Activated CD4-positive, CD25-positive, alpha-beta regulatory T cell (primary cell): ENCODE results near the gene INCA1.
"Not testable (repeated sequence)": the region's sequence is repeated elsewhere in the genome, so short reads cannot be mapped to it uniquely, and the experiment has no call there.

Experiments used
- DNase-seq, 4 experiments: peaks; one replicate each; lab custom pipeline; 2025; lab: John Stamatoyannopoulos, UW

INCA1 gene, protein sequence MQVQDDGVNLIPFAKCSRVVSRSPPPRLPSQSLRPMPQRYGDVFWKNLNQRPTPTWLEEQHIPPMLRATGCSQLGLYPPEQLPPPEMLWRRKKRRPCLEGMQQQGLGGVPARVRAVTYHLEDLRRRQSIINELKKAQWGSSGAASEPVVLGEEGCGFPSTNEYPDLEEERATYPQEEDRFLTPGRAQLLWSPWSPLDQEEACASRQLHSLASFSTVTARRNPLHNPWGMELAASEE

GRCh38 chr17:4997302-4998026 lies at the start of gene INCA1, which contains the start of gene KIF1C:
Gene INCA1 (minus strand): TSS chr17:4997522. CDS start chr17:4994437, 3,085 bp downstream.
Gene KIF1C (plus strand): TSS chr17:4997950. CDS start chr17:5000247, 2,297 bp downstream.
- DNase-seq: peak; percentile 72 to 85 (median 78)

DNA sequence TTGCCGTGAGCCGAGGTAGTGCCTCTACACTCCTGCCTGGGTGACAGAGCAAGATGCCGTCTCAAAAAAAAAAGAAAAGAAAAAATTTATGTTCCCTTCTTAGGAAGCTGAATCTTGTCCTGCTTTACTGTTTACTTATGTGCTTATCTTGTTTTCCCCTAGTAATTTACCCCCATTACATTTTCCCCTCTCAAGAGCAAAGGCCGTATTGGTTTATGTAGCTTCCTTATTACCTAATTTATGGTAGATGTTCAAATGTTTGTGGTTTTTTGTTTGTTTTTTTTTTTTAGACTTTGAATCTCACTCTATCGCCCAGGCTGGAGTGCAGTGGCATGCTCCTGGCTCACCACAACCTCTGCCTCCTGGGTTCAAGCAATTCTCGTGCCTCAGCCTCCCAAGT lies 48.2 kb upstream of the INCA1 start:
- no peak for DNase-seq

- DNase-seq: no peak
Observed at GRCh38 chr17:5044630-5045029, 47.3 kb upstream of the INCA1 start.

GRCh38 chr17:5043524-5043923 lies 46.2 kb upstream of the INCA1 start:
- no peak for DNase-seq

DNA sequence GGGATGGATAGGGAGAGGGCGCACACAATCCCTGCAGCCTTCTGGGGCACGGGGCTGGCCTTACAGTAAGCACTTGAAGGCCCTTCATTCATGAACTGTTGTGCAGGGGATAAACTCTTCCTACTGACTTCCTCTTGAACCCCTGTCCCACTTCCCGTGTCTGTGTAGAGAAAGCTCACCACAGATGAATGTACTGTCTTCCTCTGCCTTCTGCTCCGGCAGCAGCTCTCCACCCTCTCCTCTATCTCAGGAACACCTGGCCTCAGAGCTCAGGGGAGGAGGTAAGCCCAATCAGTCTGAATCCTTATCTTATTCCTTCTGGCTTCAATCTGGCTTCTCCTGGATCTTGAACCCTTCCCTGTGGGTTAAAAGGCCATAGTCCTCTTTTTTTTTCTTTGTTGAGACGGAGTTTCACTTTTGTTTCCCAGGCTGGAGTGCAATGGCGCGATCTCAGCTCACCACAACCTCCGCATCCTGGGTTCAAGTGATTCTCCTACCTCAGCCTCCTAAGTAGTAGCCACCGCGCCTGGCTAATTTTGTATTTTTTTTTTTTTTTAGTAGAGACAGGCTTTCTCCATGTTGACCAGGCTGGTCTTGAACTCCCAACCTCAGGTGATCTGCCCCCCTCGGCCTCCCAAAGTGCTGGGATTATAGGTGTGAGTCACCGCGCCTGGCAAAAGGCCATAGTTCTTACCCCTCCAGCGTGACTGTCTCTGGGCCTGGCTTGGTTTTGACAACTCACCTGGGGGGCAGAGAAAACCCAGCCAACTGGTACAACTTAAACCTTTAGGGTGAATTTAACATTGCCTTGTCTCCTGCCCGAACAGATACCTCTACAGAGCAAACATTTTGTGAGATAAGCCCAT lies 45.1 kb upstream of the INCA1 start:
- no peak for DNase-seq

DNA sequence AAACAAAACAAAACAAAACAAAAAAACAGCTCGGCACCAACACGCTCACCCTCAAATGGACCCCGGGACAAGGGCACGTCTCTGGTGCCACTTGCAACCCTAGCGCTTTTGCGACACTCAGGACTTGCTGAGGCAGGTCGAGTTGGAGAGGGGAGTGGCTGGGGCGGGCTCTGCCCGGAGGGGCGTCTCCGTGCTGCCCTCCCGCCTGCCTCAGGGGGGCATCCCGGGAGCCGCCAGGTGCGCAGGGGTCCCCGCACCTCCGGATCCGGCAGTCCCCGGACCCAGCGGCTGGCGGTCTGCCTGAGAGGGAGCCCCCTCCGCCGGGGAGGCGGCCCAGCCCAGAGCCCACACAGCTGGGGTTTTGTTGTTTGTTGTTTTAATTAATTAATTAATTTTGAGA lies 38.0 kb upstream of the INCA1 start, which contains the start of gene SLC52A1:
Gene SLC52A1 (minus strand): TSS at position 112 of the 400 bp plus-strand sequence. CDS start 820 bp downstream, outside the sequence.
- DNase-seq: no peak

- no peak for DNase-seq
Observed at GRCh38 chr17:5034651-5035050, 37.3 kb upstream of the INCA1 start.

DNA sequence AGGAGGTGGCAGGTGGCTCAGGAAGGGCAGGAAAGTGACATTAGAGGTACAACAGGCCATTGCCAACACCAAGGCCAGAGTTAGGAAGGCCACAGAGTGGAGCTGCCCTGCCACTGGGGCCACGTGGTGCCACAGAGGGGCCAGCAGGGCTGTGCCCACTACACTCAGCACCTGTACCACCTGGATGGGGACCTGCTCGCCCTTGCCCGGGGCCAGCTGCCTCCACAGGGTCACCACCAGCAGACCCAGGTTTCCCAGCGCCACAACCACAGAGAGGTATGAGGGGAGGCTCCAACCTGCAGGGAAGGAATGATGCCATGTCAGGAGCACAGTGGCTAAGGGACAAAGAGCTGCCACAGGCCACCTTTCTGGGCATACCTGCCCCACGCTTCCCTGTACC lies 36.7 kb upstream of the INCA1 start:
- DNase-seq: no peak

- DNase-seq: no peak
Observed at GRCh38 chr17:5033352-5034015, 36.2 kb upstream of the INCA1 start.

- no peak for DNase-seq
Observed at GRCh38 chr17:5032865-5033264, 35.5 kb upstream of the INCA1 start.

DNA sequence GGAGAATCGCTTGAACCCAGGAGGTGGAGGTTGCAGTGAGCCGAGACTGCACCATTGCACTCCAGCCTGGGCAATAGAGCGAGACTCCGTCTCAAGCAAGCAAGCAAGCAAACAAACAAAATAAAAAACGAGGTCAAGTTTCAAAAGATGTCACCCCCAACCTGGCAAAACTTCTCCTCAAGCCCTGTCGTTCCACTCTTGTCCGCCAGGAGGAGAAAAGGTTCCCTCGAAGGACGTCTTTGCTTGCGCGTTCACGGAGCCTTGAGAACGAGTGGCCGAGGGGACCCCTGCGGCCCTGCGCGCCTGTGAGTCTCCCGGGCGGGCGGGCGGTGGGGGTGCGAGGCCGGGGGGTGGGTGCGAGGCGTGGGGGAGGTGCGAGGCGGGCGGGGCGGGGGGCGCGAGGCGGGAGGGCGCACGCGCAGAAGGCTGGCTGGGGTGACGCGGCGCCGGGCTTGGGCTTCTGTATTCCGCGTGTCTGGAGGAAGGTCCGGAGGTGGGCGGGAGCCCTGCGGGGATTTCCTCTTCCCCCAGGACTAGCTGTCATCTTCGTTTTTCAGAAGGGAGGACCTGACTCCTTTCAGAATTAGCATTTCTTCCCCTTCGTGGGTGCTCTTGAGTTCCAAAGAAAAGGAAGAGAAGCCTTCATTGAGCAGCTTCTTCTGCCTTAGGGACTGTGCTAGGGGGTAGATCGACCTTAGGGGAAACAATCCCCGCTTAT lies 34.2 kb upstream of the INCA1 start:
- peak; percentile 59 to 82 (median 72) for DNase-seq

DNA sequence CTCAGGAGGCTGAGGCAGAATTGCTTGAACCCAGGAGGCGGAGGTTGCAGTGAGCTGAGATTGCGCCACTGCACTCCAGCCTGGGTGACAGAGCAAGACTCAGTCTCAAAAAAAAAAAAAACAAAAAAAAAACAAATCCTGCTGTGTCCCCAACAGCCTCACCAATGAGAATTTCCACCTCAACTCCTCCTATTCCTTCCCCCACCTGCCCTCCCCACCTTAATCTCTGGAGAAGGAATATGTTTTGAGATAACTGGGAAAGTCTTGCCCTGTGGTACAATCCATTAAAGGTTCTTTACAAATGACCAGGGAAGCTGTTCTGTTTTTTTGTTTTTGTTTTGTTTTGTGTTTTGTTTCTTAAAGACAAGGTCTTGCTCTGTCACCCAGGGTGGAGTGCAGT lies 32.8 kb upstream of the INCA1 start:
- DNase-seq: not testable (repeated sequence)

- no peak for DNase-seq
Observed at GRCh38 chr17:5027916-5028315, 30.6 kb upstream of the INCA1 start.

GRCh38 chr17:5027299-5027698 lies 30.0 kb upstream of the INCA1 start:
- no peak for DNase-seq

GRCh38 chr17:5024604-5025003 lies 27.3 kb upstream of the INCA1 start:
- no peak for DNase-seq

DNA sequence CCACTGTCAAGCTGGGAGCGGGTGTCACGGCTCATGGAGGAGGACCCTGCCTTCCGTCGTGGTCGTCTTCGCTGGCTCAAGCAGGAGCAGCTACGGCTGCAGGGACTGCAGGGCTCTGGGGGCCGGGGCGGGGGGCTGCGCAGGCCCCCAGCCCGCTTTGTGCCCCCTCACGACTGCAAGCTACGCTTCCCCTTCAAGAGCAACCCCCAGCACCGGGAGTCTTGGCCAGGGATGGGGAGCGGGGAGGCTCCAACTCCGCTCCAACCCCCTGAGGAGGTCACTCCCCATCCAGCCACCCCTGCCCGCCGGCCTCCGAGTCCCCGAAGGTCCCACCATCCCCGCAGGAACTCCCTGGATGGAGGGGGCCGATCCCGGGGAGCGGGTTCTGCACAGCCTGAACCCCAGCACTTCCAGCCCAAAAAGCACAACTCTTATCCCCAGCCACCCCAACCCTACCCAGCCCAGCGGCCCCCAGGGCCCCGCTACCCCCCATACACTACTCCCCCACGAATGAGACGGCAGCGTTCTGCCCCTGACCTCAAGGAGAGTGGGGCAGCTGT lies 26.3 kb upstream of the INCA1 start:
- no peak for DNase-seq

DNA sequence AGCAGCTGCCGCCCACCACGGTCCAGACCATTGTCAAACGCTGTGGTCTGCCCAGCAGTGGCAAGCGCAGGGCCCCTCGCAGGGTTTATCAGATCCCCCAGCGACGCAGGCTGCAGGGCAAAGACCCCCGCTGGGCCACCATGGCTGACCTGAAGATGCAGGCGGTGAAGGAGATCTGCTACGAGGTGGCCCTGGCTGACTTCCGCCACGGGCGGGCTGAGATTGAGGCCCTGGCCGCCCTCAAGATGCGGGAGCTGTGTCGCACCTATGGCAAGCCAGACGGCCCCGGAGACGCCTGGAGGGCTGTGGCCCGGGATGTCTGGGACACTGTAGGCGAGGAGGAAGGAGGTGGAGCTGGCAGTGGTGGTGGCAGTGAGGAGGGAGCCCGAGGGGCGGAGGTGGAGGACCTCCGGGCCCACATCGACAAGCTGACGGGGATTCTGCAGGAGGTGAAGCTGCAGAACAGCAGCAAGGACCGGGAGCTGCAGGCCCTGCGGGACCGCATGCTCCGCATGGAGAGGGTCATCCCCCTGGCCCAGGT lies 24.9 kb upstream of the INCA1 start:
- no peak for DNase-seq

- no peak for DNase-seq
Observed at GRCh38 chr17:5020502-5021023, 23.2 kb upstream of the INCA1 start.

DNA sequence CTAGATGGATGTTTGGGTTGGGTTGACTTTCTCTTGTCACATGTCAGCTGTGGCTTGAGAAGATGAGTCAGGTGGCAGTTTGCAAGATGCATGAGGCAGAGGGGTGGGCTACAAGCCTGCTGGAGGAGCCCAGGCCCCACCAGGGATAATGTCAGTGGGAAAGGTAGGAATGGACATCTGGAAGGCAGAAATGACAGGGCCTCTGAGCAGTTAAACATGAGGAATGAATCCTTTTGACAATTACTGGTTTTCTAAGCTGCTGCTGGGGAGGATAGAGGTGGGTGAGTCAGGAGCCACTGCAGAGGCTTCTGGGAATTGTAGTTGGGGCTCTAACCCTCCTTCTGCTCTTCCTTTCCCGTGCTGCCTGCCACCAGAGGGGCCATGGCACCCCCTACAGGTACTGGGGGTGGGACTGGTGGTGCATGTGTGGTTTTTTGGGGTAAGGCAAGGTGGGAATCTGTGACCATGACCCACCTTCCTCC lies 22.2 kb upstream of the INCA1 start:
- peak in 3 of 4 experiments; percentile 11 to 26 (median 24) for DNase-seq

GRCh38 chr17:5014357-5014756 lies 17.0 kb upstream of the INCA1 start:
- DNase-seq: no peak
